HCT116 (cell line): ENCODE data around the gene LHX2. TPM values are rescaled to one million over a fixed set of nuclear protein-coding genes. Genes with fewer than 3 reads are reported as not detected.

ENCODE experiments used
- ATAC-seq: fragments of 200-7000 bp; cut with Tn5 transposase; 2 replicates; pipeline ENCODE4 v1.9.1; 2020; ENCODE audit warnings: mild to moderate bottlenecking, moderate library complexity
- BruUV-seq: library from RNA; stranded (reverse); fragments of 400-500 nt; replicated peaks from 2 replicates; lab custom pipeline; 2021; lab: Mats Ljungman, UMichigan
- CTCF ChIA-PET: fragments of 300-600 bp; sonication (Branson Sonifier 250); formaldehyde crosslinking; loops from one replicate; lab custom pipeline; 2021; ENCODE audit warnings: antibody characterized with exemption; lab: Charles Lee
- POLR2A ChIA-PET: fragments of 300-600, 350-600 bp; sonication (Branson Sonifier 250); formaldehyde crosslinking; loops from one replicate; lab custom pipeline; 2021; ENCODE audit warnings: antibody characterized with exemption; lab: Charles Lee
- RAD21 ChIA-PET, 2 experiments: fragments of 300-600 bp; sonication (Branson Sonifier 250); formaldehyde crosslinking; loops; one replicate each; lab custom pipeline; 2023; ENCODE audit warnings: low total read pairs in 2 of 2; ENCODE audit not compliant: uncharacterized antibody in 2 of 2, unreplicated experiment in 2 of 2, low non-redundant PET in 1 of 2; lab: Charles Lee
- DNase-seq: peaks from one replicate; pipeline ENCODE4 v3.0.0-alpha.2; 2010; ENCODE audit warnings: low read depth, low spot score
- H2AFZ ChIP-seq: fragments of 200-600 bp; shearing (Covaris generic), sonication (generic); 2 replicates; pipeline ENCODE4 v1.6.1; 2017; ENCODE audit warnings: low read depth, mixed run types, mixed read lengths, antibody characterized with exemption, low read length; ENCODE audit not compliant: poor library complexity, severe bottlenecking
- H3K27ac ChIP-seq: 2 replicates; pipeline ENCODE4 v1.5.1; 2012; ENCODE audit warnings: low read depth, low read length
- H3K27me3 ChIP-seq: fragments of 200-600 bp; sonication (generic); 2 replicates; pipeline ENCODE4 v1.6.1; 2016; ENCODE audit warnings: mixed run types, low read length, mixed read lengths; ENCODE audit not compliant: insufficient read depth
- H3K36me3 ChIP-seq, 2 experiments: fragments of 200-500 bp in 1 of 2; fragments of 200-600 bp in 1 of 2; sonication (Bioruptor generic) in 1 of 2; sonication (generic) in 1 of 2; 2 replicates each; pipeline versions ENCODE4 v1.5.1 to v1.6.1; 2014 to 2016; ENCODE audit warnings: low read length in 2 of 2, inconsistent platforms in 1 of 2, mixed read lengths in 1 of 2, mixed run types in 1 of 2; ENCODE audit not compliant: insufficient read depth in 2 of 2, control insufficient read depth in 1 of 2
- H3K4me1 ChIP-seq, 2 experiments: fragments of 200-600 bp in 1 of 2; sonication (generic) in 1 of 2; 2 replicates each; pipeline versions ENCODE4 v1.5.1 to v1.6.1; 2012 to 2017; ENCODE audit warnings: low read length in 2 of 2, inconsistent platforms in 1 of 2, mild to moderate bottlenecking in 1 of 2, mixed read lengths in 1 of 2, mixed run types in 1 of 2, moderate library complexity in 1 of 2; ENCODE audit not compliant: insufficient read depth in 2 of 2, control insufficient read depth in 1 of 2
- H3K4me2 ChIP-seq: fragments of 200-600 bp; sonication (generic); 2 replicates; pipeline ENCODE4 v1.6.1; 2017; ENCODE audit warnings: mixed run types, low read length, mixed read lengths
- H3K4me3 ChIP-seq, 2 experiments: fragments of 200-600 bp in 1 of 2; sonication (generic) in 1 of 2; replicated peaks in 1 of 2; 2 replicates each; pipeline ENCODE4 v1.5.1; 2011 to 2016; ENCODE audit warnings: low read length in 2 of 2, control low read depth in 1 of 2, low read depth in 1 of 2, mild to moderate bottlenecking in 1 of 2, mixed read lengths in 1 of 2, mixed run types in 1 of 2
- H3K79me2 ChIP-seq: fragments of 200-600 bp; sonication (generic); 2 replicates; pipeline ENCODE4 v1.6.1; 2017; ENCODE audit warnings: mild to moderate bottlenecking, mixed run types, low read length, moderate library complexity, mixed read lengths; ENCODE audit not compliant: insufficient read depth
- H3K9ac ChIP-seq: fragments of 200-600 bp; sonication (generic); 2 replicates; pipeline ENCODE4 v1.6.1; 2016; ENCODE audit warnings: low read length, mixed read lengths
- H3K9me2 ChIP-seq: fragments of 200-600 bp; sonication (generic), shearing (Covaris generic); 2 replicates; pipeline ENCODE4 v1.6.1; 2017; ENCODE audit warnings: mixed run types, mild to moderate bottlenecking, moderate library complexity; ENCODE audit not compliant: insufficient read depth
- H3K9me3 ChIP-seq, 2 experiments: fragments of 200-500 bp in 1 of 2; fragments of 200-600 bp in 1 of 2; sonication (Bioruptor generic) in 1 of 2; sonication (generic) in 1 of 2; 2 replicates each; pipeline ENCODE4 v1.6.1; 2014 to 2017; ENCODE audit warnings: low read length in 2 of 2, mixed read lengths in 2 of 2, inconsistent platforms in 1 of 2, low read depth in 1 of 2, mild to moderate bottlenecking in 1 of 2, mixed run types in 1 of 2, moderate library complexity in 1 of 2; ENCODE audit not compliant: control insufficient read depth in 1 of 2, insufficient read depth in 1 of 2
- H4K20me1 ChIP-seq: fragments of 200-600 bp; sonication (generic), shearing (Covaris generic); 2 replicates; pipeline ENCODE4 v1.6.1; 2017; ENCODE audit warnings: mixed run types, mild to moderate bottlenecking, moderate library complexity; ENCODE audit not compliant: insufficient read depth
- ATF3 ChIP-seq: IDR thresholded peaks from 2 replicates; pipeline ENCODE4 v1.6.1; 2012
- CBX3 ChIP-seq: IDR thresholded peaks from 2 replicates; pipeline ENCODE4 v1.6.1; 2012; ENCODE audit warnings: low read depth
- CTCF ChIP-seq, 3 experiments: fragments of 200-600 bp in 1 of 3; sonication (generic) in 1 of 3; IDR thresholded peaks in 2 of 3; conservative IDR thresholded peaks in 1 of 3; 2 replicates each; pipeline ENCODE4 v1.5.1; 2012 to 2017; ENCODE audit warnings: low read depth in 2 of 3, low read length in 2 of 3, antibody characterized with exemption in 1 of 3, borderline replicate concordance in 1 of 3, control low read depth in 1 of 3, mild to moderate bottlenecking in 1 of 3, mixed read lengths in 1 of 3, mixed run types in 1 of 3, moderate library complexity in 1 of 3; ENCODE audit not compliant: insufficient read depth in 1 of 3
- ELF1 ChIP-seq: IDR thresholded peaks from 2 replicates; pipeline ENCODE4 v1.6.1; 2012; ENCODE audit warnings: low read depth, borderline replicate concordance
- EZH2 ChIP-seq: fragments of 200-600 bp; sonication (generic); IDR thresholded peaks from 2 replicates; pipeline ENCODE4 v1.6.1; 2017; ENCODE audit warnings: antibody characterized with exemption, mixed run types
- EZH2phosphoT487 ChIP-seq: fragments of 200-600 bp; IDR thresholded peaks from 2 replicates; pipeline ENCODE4 v1.6.1; 2018; ENCODE audit warnings: antibody characterized with exemption, borderline replicate concordance
- FOSL1 ChIP-seq: IDR thresholded peaks from 2 replicates; pipeline ENCODE4 v1.6.1; 2012; ENCODE audit warnings: low read depth
- JUND ChIP-seq: IDR thresholded peaks from 2 replicates; pipeline ENCODE4 v1.6.1; 2012
- POLR2AphosphoS5 ChIP-seq: IDR thresholded peaks from 2 replicates; pipeline ENCODE4 v1.6.1; 2011; ENCODE audit warnings: mild to moderate bottlenecking, low read depth, low read length, moderate library complexity
- RAD21 ChIP-seq: IDR thresholded peaks from 2 replicates; pipeline ENCODE4 v1.6.1; 2012; ENCODE audit warnings: low read depth, mild to moderate bottlenecking
- REST ChIP-seq: IDR thresholded peaks from 2 replicates; pipeline ENCODE4 v1.6.1; 2012; ENCODE audit warnings: low read depth
- SP1 ChIP-seq: IDR thresholded peaks from 2 replicates; pipeline ENCODE4 v1.6.1; 2012; ENCODE audit warnings: low read depth
- TCF7L2 ChIP-seq: IDR thresholded peaks from 2 replicates; pipeline ENCODE4 v1.7.0; 2011; ENCODE audit warnings: borderline replicate concordance, inconsistent platforms; ENCODE audit not compliant: insufficient read depth, insufficient read length; ENCODE audit errors: extremely low read depth
- YY1 ChIP-seq: IDR thresholded peaks from 2 replicates; pipeline ENCODE4 v1.6.1; 2011; ENCODE audit warnings: low read length, low read depth, moderate library complexity, mild to moderate bottlenecking; ENCODE audit not compliant: insufficient replicate concordance; ENCODE audit errors: extremely low read depth
- intact Hi-C: fragments of 100-400 bp; cut with micrococcal nuclease; formaldehyde crosslinking; loops from 2 replicates; pipeline ENCODE4 v1.10.0; 2022
- total RNA-seq: library from RNA; stranded (reverse); gene quantifications from one replicate; pipeline ENCODE4 v1.2.1, GENCODE V29; 2021; ENCODE audit not compliant: unreplicated experiment
- TF ChIP-seq, protein P1 (sequence below): IDR thresholded peaks from 2 replicates; pipeline ENCODE4 v1.6.1; 2012

LHX2 gene
- total RNA-seq, 1 experiment from 2014 or later, result 10.2 TPM

GRCh38 chr9:124004593-124004992 is 7.0 kb upstream of the LHX2 start:
- Histone ChIP-seq H3K4me2 (no peak overlapping the region), H3K9ac (no peak overlapping the region), H2AFZ (no peak overlapping the region), H3K27ac (no peak overlapping the region), H3K4me3 (no peak overlapping the region), H3K27me3 (peaks cover 90% of the 10 kb centered on the region), H3K79me2 (no peaks in the 10 kb centered on the region), H3K4me1 (peaks cover 4 to 23% of the 10 kb centered on the region in 2 experiments; a peak in 3 of 4 replicates), H3K9me2 (no peaks in the 10 kb centered on the region), H3K9me3 (no peaks in the 10 kb centered on the region), H4K20me1 (no peaks in the 10 kb centered on the region), H3K36me3 (no peaks in the 10 kb centered on the region)
- DNase-seq (no peak), ATAC-seq (no peak)
- TF ChIP-seq POLR2AphosphoS5 (no peak), CBX3 (no peak), RAD21 (no peak), TCF7L2 (no peak), EZH2phosphoT487 (no peak), EZH2 (no peak), SP1 (no peak), ATF3 (no peak), REST (no peak), CTCF (IDR thresholded peaks at IDR 0.05 in 2 of 3, conservative IDR thresholded peaks at IDR 0.05 in 1 of 3; ENCODE audit: borderline replicate concordance in 1 of 3, insufficient read depth in 1 of 3, low read depth in 2 of 3, low read length in 2 of 3) (no peak), FOSL1 (no peak), JUND (no peak), YY1 (no peak), ELF1 (no peak)
- TF ChIP-seq, protein P1, sequence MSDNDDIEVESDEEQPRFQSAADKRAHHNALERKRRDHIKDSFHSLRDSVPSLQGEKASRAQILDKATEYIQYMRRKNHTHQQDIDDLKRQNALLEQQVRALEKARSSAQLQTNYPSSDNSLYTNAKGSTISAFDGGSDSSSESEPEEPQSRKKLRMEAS, result no peak
- no TSS peak for BruUV-seq
- POLR2A ChIA-PET, result no interaction called here
- CTCF ChIA-PET, result no interaction called here
- intact Hi-C loops, result no loop called here
- RAD21 ChIA-PET, result no interaction called here
